Sigmoid colon (tissue), 3 donors: Measurements from ENCODE around the gene CHCT1.

Experiments used
- POLR2A ChIP-seq, 2 donors: fragments of 450-650 bp; IDR thresholded peaks; one replicate each; pipeline ENCODE4 v1.6.1; 2016; ENCODE audit warnings: antibody characterized with exemption in 2 of 2, mild to moderate bottlenecking in 2 of 2, moderate library complexity in 2 of 2
- TF ChIP-seq, protein P1 (sequence below), 4 experiments: fragments of 450-650 bp in 3 of 4; fragments of 200-600 bp in 1 of 4; IDR thresholded peaks; one replicate each; pipeline ENCODE4 v1.5.1; 2016 to 2019; ENCODE audit warnings: antibody characterized with exemption in 4 of 4, mild to moderate bottlenecking in 3 of 4, moderate library complexity in 2 of 4

DNA sequence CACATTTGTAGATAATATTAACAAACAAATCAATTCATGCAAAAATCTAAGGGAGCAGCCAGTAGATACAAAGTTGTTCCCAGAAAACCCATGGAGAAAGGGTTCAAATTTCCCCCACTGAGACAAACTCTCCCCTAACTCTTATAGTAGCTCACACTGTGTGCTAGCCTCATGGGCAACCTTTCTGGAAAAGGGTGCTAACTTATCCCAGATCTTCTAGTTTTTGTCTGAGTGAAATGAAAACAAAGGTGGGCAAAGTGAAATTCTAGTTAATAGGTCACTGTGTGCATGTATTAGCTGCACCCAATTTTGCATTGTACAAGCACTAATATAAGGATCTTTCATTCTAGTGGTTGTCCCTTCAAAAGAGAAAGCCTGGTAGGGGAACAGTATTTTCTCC, 20.5 kb upstream of the CHCT1 start:
- no peak for TF ChIP-seq POLR2A (IDR thresholded peaks at IDR 0.05)
- TF ChIP-seq, protein P1, sequence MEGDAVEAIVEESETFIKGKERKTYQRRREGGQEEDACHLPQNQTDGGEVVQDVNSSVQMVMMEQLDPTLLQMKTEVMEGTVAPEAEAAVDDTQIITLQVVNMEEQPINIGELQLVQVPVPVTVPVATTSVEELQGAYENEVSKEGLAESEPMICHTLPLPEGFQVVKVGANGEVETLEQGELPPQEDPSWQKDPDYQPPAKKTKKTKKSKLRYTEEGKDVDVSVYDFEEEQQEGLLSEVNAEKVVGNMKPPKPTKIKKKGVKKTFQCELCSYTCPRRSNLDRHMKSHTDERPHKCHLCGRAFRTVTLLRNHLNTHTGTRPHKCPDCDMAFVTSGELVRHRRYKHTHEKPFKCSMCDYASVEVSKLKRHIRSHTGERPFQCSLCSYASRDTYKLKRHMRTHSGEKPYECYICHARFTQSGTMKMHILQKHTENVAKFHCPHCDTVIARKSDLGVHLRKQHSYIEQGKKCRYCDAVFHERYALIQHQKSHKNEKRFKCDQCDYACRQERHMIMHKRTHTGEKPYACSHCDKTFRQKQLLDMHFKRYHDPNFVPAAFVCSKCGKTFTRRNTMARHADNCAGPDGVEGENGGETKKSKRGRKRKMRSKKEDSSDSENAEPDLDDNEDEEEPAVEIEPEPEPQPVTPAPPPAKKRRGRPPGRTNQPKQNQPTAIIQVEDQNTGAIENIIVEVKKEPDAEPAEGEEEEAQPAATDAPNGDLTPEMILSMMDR (IDR thresholded peaks at IDR 0.05): no peak
